ENCODE results near the gene BSG. TPM values are rescaled to one million over a fixed set of nuclear protein-coding genes. Genes with fewer than 3 reads are reported as not detected.
"Not testable (repeated sequence)": the region's sequence is repeated elsewhere in the genome, so short reads cannot be mapped to it uniquely, and the experiment has no call there.

Gene BSG
- polyA plus RNA-seq, 1 donor: 388 TPM

DNA sequence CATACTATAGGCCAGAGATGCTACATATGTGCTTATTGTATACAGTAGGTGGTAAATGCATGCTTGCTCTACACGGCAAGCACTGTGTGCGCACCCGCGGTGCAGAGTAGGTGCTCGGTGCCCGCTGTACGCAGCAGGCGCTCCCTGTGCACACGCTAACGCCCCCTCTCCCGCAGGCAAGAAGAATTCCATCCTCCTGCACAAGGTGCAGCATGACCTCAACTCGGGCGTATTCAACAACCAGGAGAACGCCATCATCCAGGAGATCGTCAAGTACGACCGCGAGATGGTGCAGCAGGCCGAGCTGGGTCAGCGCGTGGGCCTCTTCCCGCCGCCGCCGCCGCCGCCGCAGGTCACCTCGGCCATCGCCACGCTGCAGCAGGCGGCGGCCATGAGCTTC, 43.2 kb downstream of the BSG start:
- peak in 1 of 2 donors; percentile 57 for DNase-seq
- Histone ChIP-seq H3K9me3 (ENCODE audit: control insufficient read depth, low read depth, low read length) (no peaks in the 10 kb centered on the region), H3K4me1 (ENCODE audit: control insufficient read depth, insufficient read depth, low read length) (peaks cover 4% of the 10 kb centered on the region), H3K27ac (ENCODE audit: low read length) (no peak overlapping the region), H3K4me3 (ENCODE audit: low read length) (no peak overlapping the region), H3K27me3 (ENCODE audit: control insufficient read depth, insufficient read depth, low read length) (peaks cover 4% of the 10 kb centered on the region), H3K36me3 (ENCODE audit: control insufficient read depth, insufficient read depth, low read length) (peaks cover 28% of the 10 kb centered on the region)
- no CpG with 5 or more reads among the region's 33 CpGs for WGBS (ENCODE audit: insufficient coverage, low lambda C conversion rate)

- no peak overlapping the region for H3K27ac ChIP-seq (ENCODE audit: low read length)
- no peak for DNase-seq
- no peaks in the 10 kb centered on the region for H3K9me3 ChIP-seq (ENCODE audit: control insufficient read depth, low read depth, low read length)
- no peak overlapping the region for H3K4me3 ChIP-seq (ENCODE audit: low read length)
- H3K27me3 ChIP-seq (ENCODE audit: control insufficient read depth, insufficient read depth, low read length): peaks cover 4% of the 10 kb centered on the region
- no CpG with 5 or more reads among the region's 97 CpGs for WGBS (ENCODE audit: insufficient coverage, low lambda C conversion rate)
- H3K36me3 ChIP-seq (ENCODE audit: control insufficient read depth, insufficient read depth, low read length): peaks cover 28% of the 10 kb centered on the region
- H3K4me1 ChIP-seq (ENCODE audit: control insufficient read depth, insufficient read depth, low read length): peaks cover 4% of the 10 kb centered on the region
Measured at GRCh38 chr19:616062-616700, 43.8 kb downstream of the BSG start.

DNA sequence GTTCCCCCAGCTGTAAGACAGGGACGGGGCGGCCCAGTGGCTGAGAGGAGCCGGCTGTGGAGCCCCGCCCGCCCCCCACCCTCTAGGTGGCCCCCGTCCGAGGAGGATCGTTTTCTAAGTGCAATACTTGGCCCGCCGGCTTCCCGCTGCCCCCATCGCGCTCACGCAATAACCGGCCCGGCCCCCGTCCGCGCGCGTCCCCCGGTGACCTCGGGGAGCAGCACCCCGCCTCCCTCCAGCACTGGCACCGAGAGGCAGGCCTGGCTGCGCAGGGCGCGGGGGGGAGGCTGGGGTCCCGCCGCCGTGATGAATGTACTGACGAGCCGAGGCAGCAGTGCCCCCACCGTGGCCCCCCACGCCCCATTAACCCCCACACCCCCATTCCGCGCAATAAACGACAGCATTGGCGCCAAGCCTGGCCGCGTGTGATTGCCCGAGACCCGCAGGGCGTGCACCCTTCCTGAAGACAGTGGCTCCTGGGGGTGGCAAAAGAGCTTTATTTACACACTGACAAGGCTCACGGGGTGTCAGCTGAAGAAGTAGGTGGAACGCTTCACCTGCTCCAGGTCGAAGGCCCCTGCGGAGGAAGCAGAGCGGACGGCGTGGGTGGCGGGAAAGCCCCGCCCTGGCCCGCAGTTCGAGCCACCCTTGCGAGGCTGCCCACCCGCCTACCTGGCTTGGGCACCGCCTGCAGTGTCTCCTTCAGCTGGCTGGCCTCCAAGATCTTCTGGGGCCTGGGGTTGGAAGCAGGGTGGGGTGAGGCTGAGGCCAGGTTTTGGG, 44.5 kb downstream of the BSG start:
- Histone ChIP-seq H3K27me3 (ENCODE audit: control insufficient read depth, insufficient read depth, low read length) (peaks cover 4% of the 10 kb centered on the region), H3K36me3 (ENCODE audit: control insufficient read depth, insufficient read depth, low read length) (peaks cover 33% of the 10 kb centered on the region), H3K9me3 (ENCODE audit: control insufficient read depth, low read depth, low read length) (peaks cover 4% of the 10 kb centered on the region), H3K4me3 (ENCODE audit: low read length) (no peak overlapping the region), H3K27ac (ENCODE audit: low read length) (no peak overlapping the region), H3K4me1 (ENCODE audit: control insufficient read depth, insufficient read depth, low read length) (peaks cover 4% of the 10 kb centered on the region)
- WGBS (ENCODE audit: insufficient coverage, low lambda C conversion rate): no CpG with 5 or more reads among the region's 58 CpGs
- DNase-seq: no peak

DNA sequence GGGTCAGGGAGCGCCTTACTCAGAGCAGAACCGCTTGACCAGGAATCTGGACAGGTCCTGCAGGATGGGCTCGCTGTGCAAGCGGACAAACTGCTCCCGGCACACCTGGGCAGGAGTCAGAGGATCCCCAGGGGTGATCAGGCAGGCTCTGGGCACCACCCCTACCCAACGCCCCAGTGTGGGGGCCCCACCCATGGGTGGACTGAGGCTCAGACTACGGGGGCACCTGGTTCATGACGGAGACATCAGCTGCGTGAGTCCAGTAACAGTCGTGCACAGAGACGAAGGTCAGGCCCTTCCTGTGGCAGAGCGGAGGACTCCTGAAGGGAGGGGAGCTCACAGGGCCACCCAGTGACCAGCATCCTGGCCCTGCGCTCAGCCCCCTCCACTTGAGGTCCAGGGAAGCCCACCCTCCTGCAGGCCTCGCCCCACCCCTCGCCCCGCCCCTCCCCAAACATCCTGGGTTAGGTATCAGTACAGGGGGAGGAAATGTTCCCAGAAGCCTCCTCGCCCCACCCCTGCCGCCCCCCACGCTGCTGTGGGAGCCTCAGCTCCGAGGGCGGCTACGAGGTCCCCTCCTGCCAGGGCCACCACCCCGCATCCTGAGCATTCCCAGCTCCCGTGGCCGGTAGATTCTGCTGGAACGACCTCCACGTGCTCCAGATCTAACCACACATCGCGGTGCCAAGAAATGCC, 45.3 kb downstream of the BSG start:
- Histone ChIP-seq H3K9me3 (ENCODE audit: control insufficient read depth, low read depth, low read length) (peaks cover 4% of the 10 kb centered on the region), H3K27ac (ENCODE audit: low read length) (no peak overlapping the region), H3K4me1 (ENCODE audit: control insufficient read depth, insufficient read depth, low read length) (peaks cover 4% of the 10 kb centered on the region), H3K4me3 (ENCODE audit: low read length) (no peak overlapping the region), H3K27me3 (ENCODE audit: control insufficient read depth, insufficient read depth, low read length) (peaks cover 4% of the 10 kb centered on the region), H3K36me3 (ENCODE audit: control insufficient read depth, insufficient read depth, low read length) (peaks cover 34% of the 10 kb centered on the region)
- no peak for DNase-seq
- no CpG with 5 or more reads among the region's 29 CpGs for WGBS (ENCODE audit: insufficient coverage, low lambda C conversion rate)

DNA sequence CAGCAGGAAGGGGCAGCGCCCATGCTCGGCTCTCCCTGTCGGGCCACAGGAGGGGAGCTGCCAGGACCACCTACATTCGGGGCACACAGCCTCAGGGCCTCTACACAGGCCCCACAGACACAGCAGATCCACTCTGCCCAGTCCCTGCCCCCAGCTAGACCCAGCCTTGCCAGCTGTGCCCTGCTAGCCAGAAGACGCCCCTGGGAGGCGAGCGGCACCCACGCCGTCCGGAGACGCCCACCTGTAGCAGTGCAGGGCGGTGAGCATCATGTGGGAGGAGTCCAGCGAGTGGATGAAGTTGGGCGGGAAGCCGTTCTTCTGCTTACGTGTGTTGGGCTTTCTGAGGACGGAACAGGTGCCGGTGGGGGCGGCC, 45.8 kb downstream of the BSG start:
- peaks cover 4% of the 10 kb centered on the region for H3K9me3 ChIP-seq (ENCODE audit: control insufficient read depth, low read depth, low read length)
- H3K36me3 ChIP-seq (ENCODE audit: control insufficient read depth, insufficient read depth, low read length): peaks cover 37% of the 10 kb centered on the region
- H3K27ac ChIP-seq (ENCODE audit: low read length): no peak overlapping the region
- DNase-seq: no peak
- WGBS (ENCODE audit: insufficient coverage, low lambda C conversion rate): no CpG with 5 or more reads among the region's 19 CpGs
- peaks cover 4% of the 10 kb centered on the region for H3K4me1 ChIP-seq (ENCODE audit: control insufficient read depth, insufficient read depth, low read length)
- H3K4me3 ChIP-seq (ENCODE audit: low read length): no peak overlapping the region
- H3K27me3 ChIP-seq (ENCODE audit: control insufficient read depth, insufficient read depth, low read length): peaks cover 4% of the 10 kb centered on the region

DNA sequence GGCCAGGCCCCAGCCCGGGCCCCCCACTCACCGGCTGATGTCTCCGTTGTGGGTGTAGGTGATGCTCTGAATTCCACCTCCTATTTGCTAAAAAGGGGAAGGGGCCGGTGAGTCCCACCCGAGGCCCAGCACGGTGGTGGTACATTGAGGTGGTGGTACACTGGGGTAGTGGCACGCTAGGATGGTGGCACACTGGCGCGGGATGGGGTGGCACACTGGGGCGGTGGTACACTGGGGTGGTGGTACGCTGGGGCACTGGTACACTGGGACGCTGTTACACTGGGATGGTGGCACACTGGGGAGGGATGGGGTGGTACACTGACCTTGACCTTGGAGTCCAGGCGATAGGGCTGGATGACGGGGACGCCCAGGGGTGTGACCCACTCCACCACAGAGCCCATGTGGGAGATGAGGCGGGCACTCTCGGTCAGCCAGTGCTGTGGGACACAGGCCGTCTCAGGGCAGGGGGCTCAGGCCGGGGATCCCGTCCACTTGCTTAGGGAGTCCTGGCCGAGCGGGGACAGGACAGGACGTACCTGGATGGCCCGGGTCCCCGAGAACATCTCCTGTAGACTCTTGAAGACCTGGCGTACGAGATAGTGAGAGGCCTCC, 46.4 kb downstream of the BSG start:
- Histone ChIP-seq H3K9me3 (ENCODE audit: control insufficient read depth, low read depth, low read length) (peaks cover 4% of the 10 kb centered on the region), H3K4me3 (ENCODE audit: low read length) (no peak overlapping the region), H3K4me1 (ENCODE audit: control insufficient read depth, insufficient read depth, low read length) (peaks cover 4% of the 10 kb centered on the region), H3K36me3 (ENCODE audit: control insufficient read depth, insufficient read depth, low read length) (peaks cover 42% of the 10 kb centered on the region), H3K27ac (ENCODE audit: low read length) (no peak overlapping the region), H3K27me3 (ENCODE audit: control insufficient read depth, insufficient read depth, low read length) (peaks cover 4% of the 10 kb centered on the region)
- no CpG with 5 or more reads among the region's 27 CpGs for WGBS (ENCODE audit: insufficient coverage, low lambda C conversion rate)
- DNase-seq: no peak

DNA sequence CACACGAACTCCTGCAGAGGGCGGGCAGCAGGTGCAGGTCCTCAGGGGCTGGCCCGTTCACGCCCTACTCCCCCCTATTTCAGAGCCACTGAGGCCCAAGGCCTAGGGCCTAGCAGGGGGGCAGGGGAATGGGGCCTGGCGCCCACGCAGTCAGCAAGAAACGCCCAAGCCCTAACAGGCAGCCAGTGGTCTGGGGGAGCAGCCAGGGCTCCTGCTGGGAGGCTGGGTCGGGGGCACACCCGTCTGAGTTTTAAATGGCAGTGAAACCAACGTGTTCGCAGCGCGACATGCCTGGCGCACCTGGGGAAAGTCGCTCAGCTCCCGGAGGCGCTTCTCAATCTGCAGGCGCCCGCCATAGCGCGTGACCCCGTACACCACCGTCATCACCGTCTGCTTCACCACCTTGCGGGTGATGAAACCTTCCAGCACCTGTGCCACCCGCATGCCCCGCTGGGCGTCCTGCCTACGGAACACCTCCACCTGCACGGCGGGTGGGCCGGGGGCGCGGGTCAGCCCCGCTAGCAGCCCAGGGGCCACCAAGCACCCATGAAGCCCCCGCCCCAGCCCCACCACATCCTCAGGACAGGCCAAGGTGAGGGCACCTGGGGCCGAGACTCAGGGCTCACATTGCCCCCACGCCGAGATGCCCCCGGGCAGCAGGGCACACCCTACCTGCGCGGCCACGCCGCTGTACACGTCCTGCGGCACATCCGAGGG, 47.0 kb downstream of the BSG start:
- Histone ChIP-seq H3K9me3 (ENCODE audit: control insufficient read depth, low read depth, low read length) (peaks cover 4% of the 10 kb centered on the region), H3K27ac (ENCODE audit: low read length) (no peak overlapping the region), H3K36me3 (ENCODE audit: control insufficient read depth, insufficient read depth, low read length) (peaks cover 47% of the 10 kb centered on the region), H3K4me3 (ENCODE audit: low read length) (no peak overlapping the region), H3K4me1 (ENCODE audit: control insufficient read depth, insufficient read depth, low read length) (peaks cover 4% of the 10 kb centered on the region), H3K27me3 (ENCODE audit: control insufficient read depth, insufficient read depth, low read length) (peaks cover 4% of the 10 kb centered on the region)
- WGBS (ENCODE audit: insufficient coverage, low lambda C conversion rate): no CpG with 5 or more reads among the region's 47 CpGs
- no peak for DNase-seq

DNA sequence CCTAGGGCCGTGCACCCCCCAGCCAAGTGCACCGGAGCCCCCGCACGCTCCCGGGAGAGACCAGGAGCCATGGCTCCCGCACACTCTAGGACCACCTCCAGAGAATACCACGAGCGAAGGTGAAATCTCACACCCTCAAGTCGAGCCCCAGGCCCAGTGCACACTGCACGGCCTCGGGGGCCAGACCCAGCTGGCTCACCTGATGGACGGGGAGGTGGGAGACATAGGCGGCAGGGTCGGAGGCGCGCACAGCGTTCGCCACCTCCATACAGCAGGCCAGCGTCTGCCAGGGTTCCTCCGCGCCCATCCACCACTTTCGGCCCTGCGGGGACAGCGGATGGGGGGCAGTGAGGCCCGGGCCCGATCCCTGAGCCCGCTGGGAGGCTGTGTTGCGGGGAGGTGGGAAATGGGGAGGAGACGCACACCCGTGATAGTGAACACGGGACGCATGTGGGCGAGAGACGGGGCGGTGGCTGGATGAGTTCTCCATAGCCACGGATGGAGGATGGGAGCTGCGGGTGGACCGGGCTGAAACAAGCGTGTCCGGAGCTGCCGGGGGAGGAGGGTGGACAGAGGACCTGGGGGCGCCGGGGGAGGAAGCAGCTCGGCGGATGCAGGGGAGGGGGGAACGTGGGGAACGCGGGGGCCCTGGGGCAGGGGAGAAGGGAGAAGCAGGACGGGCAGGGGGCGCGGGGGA, 47.9 kb downstream of the BSG start:
- peaks cover 4% of the 10 kb centered on the region for H3K9me3 ChIP-seq (ENCODE audit: control insufficient read depth, low read depth, low read length)
- peaks cover 4% of the 10 kb centered on the region for H3K4me1 ChIP-seq (ENCODE audit: control insufficient read depth, insufficient read depth, low read length)
- no peak for DNase-seq
- WGBS (ENCODE audit: insufficient coverage, low lambda C conversion rate): no CpG with 5 or more reads among the region's 51 CpGs
- H3K36me3 ChIP-seq (ENCODE audit: control insufficient read depth, insufficient read depth, low read length): peaks cover 56% of the 10 kb centered on the region
- H3K4me3 ChIP-seq (ENCODE audit: low read length): no peak overlapping the region
- H3K27ac ChIP-seq (ENCODE audit: low read length): no peak overlapping the region
- H3K27me3 ChIP-seq (ENCODE audit: control insufficient read depth, insufficient read depth, low read length): peaks cover 4% of the 10 kb centered on the region

- not testable (repeated sequence) for H3K4me3 ChIP-seq (ENCODE audit: low read length); H3K9me3 ChIP-seq (ENCODE audit: control insufficient read depth, low read depth, low read length); DNase-seq; H3K27ac ChIP-seq (ENCODE audit: low read length); H3K27me3 ChIP-seq (ENCODE audit: control insufficient read depth, insufficient read depth, low read length); H3K4me1 ChIP-seq (ENCODE audit: control insufficient read depth, insufficient read depth, low read length)
- WGBS (ENCODE audit: insufficient coverage, low lambda C conversion rate): no CpG with 5 or more reads among the region's 48 CpGs
- H3K36me3 ChIP-seq (ENCODE audit: control insufficient read depth, insufficient read depth, low read length): peaks cover 57% of the 10 kb centered on the region
Measured at GRCh38 chr19:621191-621590, 48.8 kb downstream of the BSG start.
